GM13976 (cell line): ENCODE data around the gene AKT2.
A peak's percentile ranks its signal among the peaks of the same experiment; 100 is the strongest.

Experiments
- DNase-seq: peaks from one replicate; pipeline ENCODE4 v3.0.0; 2012; ENCODE audit warnings: low spot score
- in situ Hi-C: fragments of 300-500 bp; cut with MboI; formaldehyde crosslinking; loops from one replicate; pipeline ENCODE4 v1.12.0; 2022; ENCODE audit warnings: low sequenced_read_pairs, mixed read lengths, inconsistent platforms; ENCODE audit not compliant: unreplicated experiment
- TF ChIP-seq, protein P1 (sequence below): IDR thresholded peaks from 2 replicates; pipeline ENCODE4 v1.5.1; 2012; ENCODE audit warnings: borderline replicate concordance, mild to moderate bottlenecking; ENCODE audit not compliant: insufficient read depth; ENCODE audit errors: extremely low read depth, missing control alignments, control extremely low read depth

AKT2 gene

DNA sequence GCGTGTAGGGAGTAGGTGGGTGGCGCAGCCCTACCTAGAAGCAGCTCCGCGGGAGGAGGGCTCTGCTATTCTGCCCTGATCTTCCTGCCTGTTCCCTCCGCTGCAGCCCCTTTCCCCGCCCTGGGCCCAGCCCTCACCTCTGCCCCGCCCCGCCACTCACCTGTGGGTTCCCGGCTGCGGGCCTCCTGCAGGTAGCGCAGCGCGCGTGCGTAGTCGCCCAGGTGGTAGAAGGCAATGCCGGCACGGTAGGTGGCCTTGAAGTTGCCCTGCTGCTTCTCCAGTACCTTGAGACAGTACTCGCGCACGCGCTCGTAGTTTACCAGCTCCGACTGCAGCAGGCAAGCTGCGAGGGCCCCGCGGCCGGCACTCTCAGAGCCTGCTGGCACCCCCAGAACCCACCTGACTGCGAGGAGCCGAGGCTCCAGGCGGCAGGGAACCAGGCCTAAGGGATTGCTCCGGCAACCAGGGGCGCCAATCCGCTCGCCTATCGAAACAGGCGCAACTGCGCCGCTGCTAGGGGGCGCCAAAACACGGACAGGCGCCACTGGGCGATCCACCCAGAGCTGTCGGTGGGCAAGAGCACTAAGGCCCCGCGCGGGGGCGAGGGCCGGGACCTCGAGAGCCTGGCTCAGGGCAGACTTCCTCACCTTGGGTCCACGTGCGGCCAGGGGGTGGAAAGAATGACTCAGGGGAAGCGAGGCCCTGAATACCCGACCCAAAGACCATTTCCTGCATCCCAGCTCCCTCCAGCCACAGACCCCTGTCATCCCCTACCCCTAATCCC lies 67.9 kb downstream of the AKT2 start:
- DNase-seq = no peak
- in situ Hi-C loops = no loop called here
- TF ChIP-seq, protein P1, sequence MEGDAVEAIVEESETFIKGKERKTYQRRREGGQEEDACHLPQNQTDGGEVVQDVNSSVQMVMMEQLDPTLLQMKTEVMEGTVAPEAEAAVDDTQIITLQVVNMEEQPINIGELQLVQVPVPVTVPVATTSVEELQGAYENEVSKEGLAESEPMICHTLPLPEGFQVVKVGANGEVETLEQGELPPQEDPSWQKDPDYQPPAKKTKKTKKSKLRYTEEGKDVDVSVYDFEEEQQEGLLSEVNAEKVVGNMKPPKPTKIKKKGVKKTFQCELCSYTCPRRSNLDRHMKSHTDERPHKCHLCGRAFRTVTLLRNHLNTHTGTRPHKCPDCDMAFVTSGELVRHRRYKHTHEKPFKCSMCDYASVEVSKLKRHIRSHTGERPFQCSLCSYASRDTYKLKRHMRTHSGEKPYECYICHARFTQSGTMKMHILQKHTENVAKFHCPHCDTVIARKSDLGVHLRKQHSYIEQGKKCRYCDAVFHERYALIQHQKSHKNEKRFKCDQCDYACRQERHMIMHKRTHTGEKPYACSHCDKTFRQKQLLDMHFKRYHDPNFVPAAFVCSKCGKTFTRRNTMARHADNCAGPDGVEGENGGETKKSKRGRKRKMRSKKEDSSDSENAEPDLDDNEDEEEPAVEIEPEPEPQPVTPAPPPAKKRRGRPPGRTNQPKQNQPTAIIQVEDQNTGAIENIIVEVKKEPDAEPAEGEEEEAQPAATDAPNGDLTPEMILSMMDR = peak; percentile 16

DNA sequence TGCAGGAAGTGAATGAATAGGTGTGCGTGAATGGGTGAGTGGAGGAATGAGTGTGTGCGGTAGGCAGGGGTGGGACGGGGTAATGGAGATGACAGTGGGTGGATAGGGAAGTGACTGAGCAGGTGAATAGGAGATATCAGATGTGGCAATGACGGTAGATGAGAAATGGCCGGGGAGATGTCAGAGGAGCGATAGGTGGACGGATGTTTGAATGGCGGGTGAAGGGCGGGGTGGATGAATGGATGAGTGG lies 68.4 kb downstream of the AKT2 start:
- TF ChIP-seq, protein P1 = no peak
- DNase-seq = no peak
- in situ Hi-C loops = no loop called here

DNA sequence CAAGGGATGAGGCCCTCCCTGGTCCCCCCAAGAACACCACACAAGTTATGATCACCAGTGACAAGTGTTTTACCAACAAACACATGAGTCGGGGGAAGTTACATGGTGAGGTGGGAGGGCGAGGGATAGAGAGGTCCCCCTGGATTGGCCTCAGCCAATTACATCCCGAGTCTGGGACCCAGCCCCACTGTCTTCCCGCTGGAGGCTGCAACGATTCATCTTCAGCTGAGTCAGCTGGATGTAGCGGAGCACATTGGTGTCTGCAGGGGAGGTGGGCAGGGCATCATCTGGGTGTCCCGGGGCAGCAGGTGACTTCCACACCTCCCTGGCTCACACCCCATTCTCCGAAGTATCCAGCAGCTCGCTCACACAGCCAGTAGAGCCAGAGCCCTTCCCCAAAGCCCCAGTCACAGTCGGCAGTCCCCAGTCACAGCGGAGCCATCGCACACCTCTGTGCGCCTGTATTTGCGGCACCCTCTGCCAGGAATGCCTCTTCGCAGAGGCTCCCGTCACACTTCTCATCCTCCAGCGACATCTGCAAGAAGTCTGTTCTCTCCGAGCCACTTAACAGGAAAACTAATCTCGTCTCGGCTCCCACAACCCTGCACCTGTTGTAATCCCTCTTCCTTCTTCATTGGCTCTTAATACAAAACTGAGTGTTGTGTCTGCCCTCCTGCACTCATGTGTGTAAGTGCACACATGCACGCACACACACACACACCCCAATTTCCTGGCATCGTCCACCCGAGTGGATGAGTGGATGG lies 69.0 kb downstream of the AKT2 start:
- in situ Hi-C loops = no loop called here
- no peak for DNase-seq
- TF ChIP-seq, protein P1 = no peak

DNA sequence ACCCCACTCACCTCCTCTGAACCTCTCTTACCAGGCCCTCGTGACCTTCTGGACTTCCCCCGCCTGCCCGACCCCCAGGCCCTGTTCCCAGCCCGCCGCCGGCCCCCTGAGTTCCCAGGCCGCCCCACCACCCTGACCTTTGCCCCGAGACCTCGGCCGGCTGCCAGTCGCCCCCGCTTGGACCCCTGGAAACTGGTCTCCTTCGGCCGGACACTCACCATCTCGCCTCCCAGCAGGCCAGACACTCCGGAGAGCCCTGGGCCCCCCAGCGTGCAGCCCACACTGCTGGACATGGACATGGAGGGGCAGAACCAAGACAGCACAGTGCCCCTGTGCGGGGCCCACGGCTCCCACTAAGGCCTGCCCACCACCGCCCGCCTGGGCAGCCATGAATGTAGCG lies 70.2 kb downstream of the AKT2 start:
- DNase-seq = no peak
- in situ Hi-C loops = no loop called here
- TF ChIP-seq, protein P1 = no peak

DNA sequence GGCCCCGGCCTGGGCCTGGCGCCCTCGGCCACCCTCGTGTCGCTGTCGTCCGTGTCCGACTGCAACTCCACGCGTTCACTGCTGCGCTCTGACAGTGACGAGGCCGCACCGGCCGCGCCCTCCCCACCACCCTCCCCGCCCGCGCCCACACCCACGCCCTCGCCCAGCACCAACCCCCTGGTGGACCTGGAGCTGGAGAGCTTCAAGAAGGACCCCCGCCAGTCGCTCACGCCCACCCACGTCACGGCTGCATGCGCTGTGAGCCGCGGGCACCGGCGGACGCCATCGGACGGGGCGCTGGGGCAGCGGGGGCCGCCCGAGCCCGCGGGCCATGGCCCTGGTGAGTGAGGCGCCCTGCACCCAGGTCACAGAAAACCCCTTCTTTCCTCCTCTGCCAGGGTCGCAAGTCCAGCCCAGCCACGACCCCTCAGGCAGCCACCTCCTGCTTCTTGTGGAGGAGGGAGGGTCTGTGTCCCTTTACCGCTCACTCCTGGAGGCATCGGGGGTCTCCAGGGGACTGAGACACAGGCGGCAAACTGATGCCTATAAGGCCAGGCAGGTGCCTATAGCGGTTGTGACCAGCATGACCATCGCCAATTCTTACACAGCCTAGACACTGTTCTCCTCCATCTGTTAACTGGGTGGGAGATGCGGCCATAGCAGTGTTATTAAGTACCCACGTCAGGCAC lies 71.1 kb downstream of the AKT2 start:
- TF ChIP-seq, protein P1 = no peak
- DNase-seq = no peak
- in situ Hi-C loops = no loop called here

DNA sequence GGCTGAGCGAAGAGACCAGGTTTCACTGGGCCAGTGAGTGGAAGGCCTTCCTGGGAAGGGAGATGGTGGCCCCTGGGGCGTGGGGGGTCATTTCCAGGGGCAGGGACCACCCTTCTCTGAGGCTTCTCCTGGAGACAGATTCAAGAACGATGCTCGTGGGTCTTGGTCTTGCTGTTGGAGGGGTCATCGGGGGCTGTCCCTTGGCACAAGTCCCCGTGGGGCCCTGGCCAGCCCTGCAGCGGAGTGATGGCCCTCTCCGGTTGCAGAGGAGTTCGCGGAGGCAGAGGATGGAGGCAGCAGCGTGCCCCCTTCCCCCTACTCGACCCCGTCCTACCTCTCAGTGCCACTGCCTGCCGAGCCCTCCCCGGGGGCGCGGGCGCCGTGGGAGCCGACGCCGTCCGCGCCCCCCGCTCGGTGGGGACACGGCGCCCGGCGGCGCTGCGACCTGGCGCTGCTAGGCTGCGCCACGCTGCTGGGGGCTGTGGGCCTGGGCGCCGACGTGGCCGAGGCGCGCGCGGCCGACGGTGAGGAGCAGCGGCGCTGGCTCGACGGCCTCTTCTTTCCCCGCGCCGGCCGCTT lies 71.8 kb downstream of the AKT2 start:
- no peak for DNase-seq
- in situ Hi-C loops = no loop called here
- TF ChIP-seq, protein P1 = no peak
